T-helper 17 cell (primary cell): ENCODE results near the gene CRELD1. TPM values are rescaled to one million over a fixed set of nuclear protein-coding genes. Genes with fewer than 3 reads are reported as not detected.
"Not testable (repeated sequence)": the region's sequence is repeated elsewhere in the genome, so short reads cannot be mapped to it uniquely, and the experiment has no call there.

Experiments
- ATAC-seq: fragments of 150-1000 bp; cut with Tn5 transposase; 2 replicates; pipeline ENCODE4 v1.10.0; 2021; ENCODE audit warnings: mild to moderate bottlenecking, moderate library complexity
- DNase-seq, 3 donors: peaks; one replicate each; pipeline versions ENCODE4 v3.0.0 to v3.0.0-alpha.2; 2020 to 2021
- H3K9me3 ChIP-seq: one replicate; pipeline ENCODE4 v1.7.0; 2013; ENCODE audit warnings: low read length, mild to moderate bottlenecking; ENCODE audit not compliant: control insufficient read depth, poor library complexity, severe bottlenecking
- H3K27ac Mint-ChIP-seq: one replicate; pipeline ENCODE4 v1.8.0; 2022; ENCODE audit warnings: mild to moderate bottlenecking, moderate library complexity, mixed read lengths
- H3K27me3 Mint-ChIP-seq: one replicate; pipeline ENCODE4 v1.8.0; 2022; ENCODE audit warnings: mixed read lengths
- H3K36me3 Mint-ChIP-seq: one replicate; pipeline ENCODE4 v1.8.0; 2022; ENCODE audit warnings: low read depth, mixed read lengths
- H3K4me1 Mint-ChIP-seq: one replicate; pipeline ENCODE4 v1.8.0; 2022; ENCODE audit warnings: mild to moderate bottlenecking, mixed read lengths
- H3K4me3 Mint-ChIP-seq: one replicate; pipeline ENCODE4 v1.8.0; 2022; ENCODE audit warnings: mild to moderate bottlenecking, moderate library complexity, mixed read lengths
- total RNA-seq, 4 donors: library from RNA in 2 of 4; stranded (reverse) in 2 of 4; gene quantifications; one replicate each; pipeline ENCODE4 v1.2.3 and lab custom pipeline; 2022 to 2026

CRELD1 gene, protein sequence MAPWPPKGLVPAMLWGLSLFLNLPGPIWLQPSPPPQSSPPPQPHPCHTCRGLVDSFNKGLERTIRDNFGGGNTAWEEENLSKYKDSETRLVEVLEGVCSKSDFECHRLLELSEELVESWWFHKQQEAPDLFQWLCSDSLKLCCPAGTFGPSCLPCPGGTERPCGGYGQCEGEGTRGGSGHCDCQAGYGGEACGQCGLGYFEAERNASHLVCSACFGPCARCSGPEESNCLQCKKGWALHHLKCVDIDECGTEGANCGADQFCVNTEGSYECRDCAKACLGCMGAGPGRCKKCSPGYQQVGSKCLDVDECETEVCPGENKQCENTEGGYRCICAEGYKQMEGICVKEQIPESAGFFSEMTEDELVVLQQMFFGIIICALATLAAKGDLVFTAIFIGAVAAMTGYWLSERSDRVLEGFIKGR
- total RNA-seq = 10 to 100 TPM; 15.5 to 20.0 TPM
- 9.1 to 12.1 reads per million in 2 donors for total RNA-seq (lab: John Stamatoyannopoulos, UW)

DNA sequence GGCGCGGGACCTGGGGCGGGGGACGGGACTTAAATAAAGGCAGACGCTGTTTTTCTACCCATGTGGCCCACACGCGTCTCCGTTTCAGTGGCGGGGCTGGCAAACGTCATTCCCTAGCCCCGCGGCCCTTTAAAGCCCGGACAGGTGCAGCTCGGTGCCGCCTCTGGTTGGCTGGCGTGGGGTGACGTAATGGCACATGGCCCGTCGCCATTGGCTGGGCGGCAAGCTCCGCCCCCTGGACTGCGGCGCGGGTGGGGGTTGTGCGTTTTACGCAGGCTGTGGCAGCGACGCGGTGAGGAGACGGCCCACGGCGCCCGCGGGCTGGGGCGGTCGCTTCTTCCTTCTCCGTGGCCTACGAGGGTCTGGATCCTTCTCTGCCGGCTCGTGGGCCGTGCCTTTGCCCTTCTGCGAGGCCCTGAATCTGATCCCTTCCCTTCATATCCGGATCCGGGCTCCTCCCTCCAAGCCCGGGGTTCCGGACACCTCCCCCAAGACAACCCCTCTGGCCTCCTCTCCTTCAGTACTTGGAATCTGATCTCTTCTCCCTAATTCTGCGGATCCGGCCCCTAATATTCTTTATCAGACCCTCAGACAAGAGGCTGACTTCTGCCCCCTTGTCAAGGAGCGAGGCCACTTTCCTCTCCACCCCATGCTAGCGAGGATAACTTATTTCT, at the start of gene CRELD1:
TSS of gene CRELD1 (plus strand) at position 274 of the 674 bp plus-strand sequence. CDS start 605 bp downstream, outside the sequence.
- DNase-seq (peak; percentile 95 to 97 (median 96)), ATAC-seq (peak; percentile 85)
- Mint-ChIP-seq H3K27me3 (no peaks in the 10 kb centered on the region), H3K36me3 (peaks cover 4% of the 10 kb centered on the region), H3K4me1 (peaks cover 35% of the 10 kb centered on the region), H3K4me3 (peak within 1 kb of the TSS; percentile 97), H3K27ac (peak within 1 kb of the TSS; percentile 99)
- no peaks in the 10 kb centered on the region for H3K9me3 ChIP-seq

DNA sequence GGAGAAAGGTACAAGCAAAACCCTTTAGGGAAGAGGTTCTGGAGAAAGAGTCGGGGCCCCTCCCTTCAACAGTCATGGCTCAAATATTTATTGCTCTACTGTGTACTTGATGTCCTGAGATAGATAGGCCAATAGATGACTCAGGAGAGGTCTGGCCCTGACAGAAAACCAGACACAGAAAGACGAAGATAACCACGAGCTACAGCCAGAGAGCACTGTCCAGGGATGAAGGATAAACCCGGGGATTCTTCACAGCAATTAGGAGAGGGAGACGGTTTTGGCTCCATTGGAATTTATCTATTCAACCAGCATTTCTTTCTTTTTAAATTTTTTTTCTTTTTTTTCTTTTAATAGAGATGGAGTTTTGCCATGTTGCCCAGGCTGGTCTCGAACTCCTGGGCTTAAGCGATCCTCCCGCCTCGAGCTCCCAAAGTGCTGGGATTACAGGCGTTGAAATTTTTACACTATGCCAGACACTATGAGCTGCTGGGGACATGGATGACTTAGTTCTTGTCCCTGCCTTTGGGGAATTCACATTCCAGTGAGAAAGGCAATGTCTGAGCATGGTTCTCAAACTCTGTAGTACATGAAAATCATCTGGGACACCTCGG, 49.0 kb upstream of the CRELD1 start:
- Mint-ChIP-seq H3K36me3 (no peaks in the 10 kb centered on the region), H3K27me3 (peaks cover 3% of the 10 kb centered on the region), H3K27ac (no peak overlapping the region), H3K4me1 (no peaks in the 10 kb centered on the region), H3K4me3 (no peak overlapping the region)
- DNase-seq (no peak), ATAC-seq (no peak)
- no peaks in the 10 kb centered on the region for H3K9me3 ChIP-seq

DNA sequence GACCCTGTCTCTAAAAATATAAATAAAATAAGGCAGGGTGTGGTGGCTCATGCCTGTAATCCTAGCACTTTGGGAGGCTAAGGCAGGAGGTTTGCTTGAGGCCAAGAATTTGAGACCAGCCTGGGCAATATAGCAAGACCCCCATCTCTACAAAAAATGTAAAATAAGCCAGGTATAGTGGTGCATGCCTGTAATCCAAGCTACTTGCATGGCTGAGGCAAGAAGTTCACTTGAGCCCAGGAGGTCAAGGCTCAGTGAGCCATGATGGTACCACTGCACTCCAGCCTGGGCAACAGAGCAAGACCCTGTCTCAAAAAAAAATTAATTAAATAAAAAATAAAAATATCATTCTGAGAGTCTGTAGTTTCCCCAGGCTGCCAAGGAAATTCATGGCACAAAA, 47.3 kb upstream of the CRELD1 start:
- no peak for DNase-seq
- Mint-ChIP-seq H3K36me3 (peaks cover 2% of the 10 kb centered on the region), H3K27me3 (no peaks in the 10 kb centered on the region), H3K4me3 (no peak overlapping the region), H3K4me1 (peaks cover 3% of the 10 kb centered on the region), H3K27ac (no peak overlapping the region)
- ATAC-seq = no peak
- no peaks in the 10 kb centered on the region for H3K9me3 ChIP-seq

DNA sequence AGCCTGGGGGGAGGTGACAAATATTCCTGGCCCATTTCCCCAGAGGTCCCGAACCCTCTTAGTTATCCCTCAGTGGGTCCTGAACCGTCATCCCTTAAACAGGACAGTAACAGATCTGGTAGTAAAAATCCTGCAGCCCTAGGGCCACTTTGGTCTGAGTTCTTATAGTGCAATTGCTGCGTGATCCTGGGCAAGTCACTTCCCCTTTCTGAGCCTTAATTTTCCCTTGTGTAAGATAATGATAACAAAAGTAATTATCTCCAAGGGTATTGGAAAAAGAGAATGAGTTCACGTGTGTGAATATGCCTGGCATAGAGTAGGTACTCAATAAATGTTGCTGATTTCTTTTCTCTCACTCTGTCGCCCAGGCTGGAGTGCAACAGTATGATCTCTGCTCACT, 46.2 kb upstream of the CRELD1 start:
- ATAC-seq (no peak), DNase-seq (no peak)
- Mint-ChIP-seq H3K36me3 (peaks cover 2% of the 10 kb centered on the region), H3K27me3 (no peaks in the 10 kb centered on the region), H3K4me1 (peaks cover 8% of the 10 kb centered on the region), H3K27ac (no peak overlapping the region), H3K4me3 (no peak overlapping the region)
- no peaks in the 10 kb centered on the region for H3K9me3 ChIP-seq

DNA sequence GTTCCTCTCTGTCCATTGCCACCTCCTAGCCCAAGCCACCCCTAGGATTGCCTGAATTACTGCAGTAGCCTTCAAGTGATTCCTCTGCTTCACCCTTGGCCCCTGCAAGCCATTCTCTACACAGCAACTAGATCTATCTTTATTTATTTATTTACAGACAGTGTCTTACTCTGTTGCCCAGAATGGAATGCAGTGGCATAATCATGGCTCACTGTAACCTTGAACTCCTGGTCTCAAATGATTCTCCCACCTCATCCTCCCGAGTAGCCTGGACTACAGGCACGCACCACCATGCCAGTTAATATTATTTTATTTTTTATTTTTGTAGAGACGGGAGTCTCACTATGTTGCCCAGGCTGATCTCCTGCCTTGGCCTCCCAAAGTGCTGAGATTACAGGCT, 45.1 kb upstream of the CRELD1 start:
- no peaks in the 10 kb centered on the region for H3K27me3 Mint-ChIP-seq
- H3K36me3 Mint-ChIP-seq = peaks cover 8% of the 10 kb centered on the region
- H3K4me1 Mint-ChIP-seq = peaks cover 15% of the 10 kb centered on the region
- H3K4me3 Mint-ChIP-seq = no peak overlapping the region
- peak overlapping the region; percentile 81 for H3K27ac Mint-ChIP-seq
- ATAC-seq (no peak), DNase-seq (no peak)
- H3K9me3 ChIP-seq = no peaks in the 10 kb centered on the region

DNA sequence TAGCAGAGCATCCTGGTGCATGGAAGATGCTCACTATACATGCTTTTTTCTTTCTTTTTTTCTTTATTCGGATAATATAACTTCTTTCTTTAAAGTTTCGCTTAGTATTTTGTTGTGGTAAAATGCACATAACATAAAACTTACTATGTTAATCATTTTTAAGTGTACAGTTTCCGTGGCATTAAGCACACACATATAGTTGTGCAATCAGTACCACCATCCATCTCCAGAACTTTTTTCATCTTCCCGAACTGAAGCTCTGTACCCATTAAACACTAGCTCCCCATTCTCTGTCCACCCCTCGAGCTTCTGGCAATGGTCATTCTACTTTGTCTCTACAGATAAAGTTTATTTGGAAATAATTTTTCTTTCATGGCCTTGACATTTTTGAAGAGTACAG, 44.2 kb upstream of the CRELD1 start:
- Mint-ChIP-seq H3K27me3 (no peaks in the 10 kb centered on the region), H3K4me3 (no peak overlapping the region), H3K36me3 (peaks cover 8% of the 10 kb centered on the region), H3K27ac (peak overlapping the region; percentile 97), H3K4me1 (peaks cover 19% of the 10 kb centered on the region)
- H3K9me3 ChIP-seq = no peaks in the 10 kb centered on the region
- no peak for DNase-seq
- ATAC-seq = no peak

DNA sequence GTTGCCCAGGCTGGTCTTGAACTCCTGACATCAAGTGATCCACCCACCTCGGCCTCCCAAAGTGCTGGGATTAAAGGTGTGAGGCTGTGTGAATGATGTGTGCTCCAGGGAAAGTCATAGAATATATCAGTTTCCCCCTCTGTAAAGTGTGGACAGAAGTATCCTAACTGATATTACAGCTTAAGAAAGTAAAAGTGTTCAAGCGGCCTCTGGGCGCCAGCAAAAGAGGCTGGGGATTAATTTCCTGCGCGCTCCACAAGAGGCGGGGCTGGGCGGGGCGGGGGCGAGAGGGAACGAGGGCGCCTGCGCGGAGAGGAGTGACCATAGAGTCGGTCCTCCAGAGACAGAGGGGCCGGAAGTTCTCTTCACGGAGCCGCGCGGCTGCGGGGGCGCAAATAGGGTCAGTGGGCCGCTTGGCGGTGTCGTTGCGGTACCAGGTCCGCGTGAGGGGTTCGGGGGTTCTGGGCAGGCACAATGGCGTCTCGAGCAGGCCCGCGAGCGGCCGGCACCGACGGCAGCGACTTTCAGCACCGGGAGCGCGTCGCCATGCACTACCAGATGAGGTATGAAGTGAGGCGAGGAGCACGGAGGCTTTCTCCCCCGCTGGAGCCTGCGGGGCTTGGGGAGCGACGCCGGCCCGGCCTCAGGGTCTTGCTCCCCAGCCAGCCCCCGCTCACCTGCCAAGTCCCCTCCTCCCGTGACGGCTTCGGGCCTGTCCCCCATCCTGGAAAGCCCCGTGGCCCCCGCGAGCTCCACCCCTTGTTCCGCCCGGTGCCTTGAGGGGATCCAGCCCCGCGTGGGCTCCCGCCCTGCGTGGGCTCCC, 43.2 kb upstream of the CRELD1 start, which contains the start of gene JAGN1:
TSS of gene JAGN1 (plus strand) at position 362 of the 823 bp plus-strand sequence. CDS start at position 475, 113 bp downstream.
- H3K9me3 ChIP-seq = no peaks in the 10 kb centered on the region
- Mint-ChIP-seq H3K27ac (peak within 1 kb of the TSS; percentile 97), H3K27me3 (no peaks in the 10 kb centered on the region), H3K36me3 (peaks cover 8% of the 10 kb centered on the region), H3K4me1 (peaks cover 26% of the 10 kb centered on the region), H3K4me3 (peak within 1 kb of the TSS; percentile 98)
- ATAC-seq = peak; percentile 95
- DNase-seq = peak; percentile 84 to 87 (median 86)

DNA sequence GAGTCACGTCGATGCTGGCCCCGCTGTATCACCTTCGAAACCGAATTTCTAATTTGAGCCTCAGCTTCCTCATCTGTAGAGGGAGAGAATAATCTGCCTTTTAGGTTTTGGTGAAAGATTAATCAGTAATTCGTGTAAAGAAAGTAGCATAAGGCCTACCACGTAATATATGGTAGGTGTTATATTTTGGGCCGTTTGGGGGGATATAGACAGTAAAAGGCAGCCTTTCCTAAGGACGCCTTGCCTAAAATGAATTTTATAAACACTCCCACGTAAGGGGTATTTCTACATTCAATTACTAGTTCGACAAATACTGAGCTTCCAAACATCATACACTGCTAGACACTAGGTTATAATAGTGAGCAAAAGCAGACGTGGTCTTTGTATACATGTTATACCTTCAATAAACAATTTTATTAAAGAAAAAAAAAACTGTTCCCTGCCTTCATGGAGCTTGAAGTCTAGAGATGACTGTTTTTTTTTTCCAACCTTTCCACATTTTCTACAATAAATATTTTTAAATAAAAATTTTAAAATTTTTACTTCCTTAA, 42.5 kb upstream of the CRELD1 start:
- H3K9me3 ChIP-seq = no peaks in the 10 kb centered on the region
- Mint-ChIP-seq H3K36me3 (peaks cover 8% of the 10 kb centered on the region), H3K4me1 (peaks cover 28% of the 10 kb centered on the region), H3K27ac (peak overlapping the region; percentile 97), H3K27me3 (no peaks in the 10 kb centered on the region), H3K4me3 (peak overlapping the region; percentile 98)
- DNase-seq = no peak
- peak; percentile 1 for ATAC-seq

DNA sequence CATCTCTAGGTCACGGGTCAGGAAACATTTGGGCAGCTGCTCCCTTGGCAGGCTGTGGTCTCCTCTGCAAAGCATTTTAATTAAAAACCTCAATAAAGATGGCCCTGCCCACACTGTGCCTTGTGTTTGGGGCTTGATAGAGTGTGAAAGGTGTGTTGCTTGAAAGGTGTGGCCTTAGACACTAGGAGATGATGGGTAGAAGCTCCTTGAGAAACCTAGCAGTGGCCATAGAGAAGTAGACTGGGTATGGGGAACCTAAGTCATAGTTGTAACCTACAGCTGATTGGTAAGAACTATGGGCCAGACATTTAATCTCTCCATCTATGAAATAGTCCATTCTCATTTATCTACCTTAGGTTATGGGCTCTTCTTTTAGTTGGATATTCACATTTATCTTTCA, 39.9 kb upstream of the CRELD1 start:
- peaks cover 37% of the 10 kb centered on the region for H3K4me1 Mint-ChIP-seq
- H3K27me3 Mint-ChIP-seq = no peaks in the 10 kb centered on the region
- H3K27ac Mint-ChIP-seq = peak overlapping the region; percentile 57
- no peaks in the 10 kb centered on the region for H3K9me3 ChIP-seq
- peaks cover 8% of the 10 kb centered on the region for H3K36me3 Mint-ChIP-seq
- H3K4me3 Mint-ChIP-seq = no peak overlapping the region
- ATAC-seq (no peak), DNase-seq (no peak)

DNA sequence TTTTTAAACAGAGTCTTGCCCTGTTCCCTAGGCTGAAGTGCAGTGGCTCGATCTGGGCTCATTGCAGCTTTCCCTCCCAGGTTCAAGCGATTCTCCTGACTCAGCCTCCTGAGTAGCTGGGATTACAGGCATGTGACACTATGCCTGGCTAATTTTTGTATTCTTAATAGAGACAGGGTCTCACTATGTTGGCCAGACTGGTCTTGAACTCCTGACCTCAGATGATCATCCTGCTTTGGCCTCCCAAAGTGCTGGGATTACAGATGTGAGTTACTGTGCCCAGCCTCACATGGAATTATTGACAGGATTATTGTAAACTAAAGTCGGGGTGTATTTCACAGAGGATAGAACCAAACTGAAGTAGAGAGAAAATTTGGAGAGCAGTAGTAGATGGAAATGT, 37.9 kb upstream of the CRELD1 start:
- H3K4me3 Mint-ChIP-seq, DNase-seq, ATAC-seq, H3K27ac Mint-ChIP-seq, H3K9me3 ChIP-seq, H3K36me3 Mint-ChIP-seq, H3K27me3 Mint-ChIP-seq: not testable (repeated sequence)
- H3K4me1 Mint-ChIP-seq = peaks cover 39% of the 10 kb centered on the region

DNA sequence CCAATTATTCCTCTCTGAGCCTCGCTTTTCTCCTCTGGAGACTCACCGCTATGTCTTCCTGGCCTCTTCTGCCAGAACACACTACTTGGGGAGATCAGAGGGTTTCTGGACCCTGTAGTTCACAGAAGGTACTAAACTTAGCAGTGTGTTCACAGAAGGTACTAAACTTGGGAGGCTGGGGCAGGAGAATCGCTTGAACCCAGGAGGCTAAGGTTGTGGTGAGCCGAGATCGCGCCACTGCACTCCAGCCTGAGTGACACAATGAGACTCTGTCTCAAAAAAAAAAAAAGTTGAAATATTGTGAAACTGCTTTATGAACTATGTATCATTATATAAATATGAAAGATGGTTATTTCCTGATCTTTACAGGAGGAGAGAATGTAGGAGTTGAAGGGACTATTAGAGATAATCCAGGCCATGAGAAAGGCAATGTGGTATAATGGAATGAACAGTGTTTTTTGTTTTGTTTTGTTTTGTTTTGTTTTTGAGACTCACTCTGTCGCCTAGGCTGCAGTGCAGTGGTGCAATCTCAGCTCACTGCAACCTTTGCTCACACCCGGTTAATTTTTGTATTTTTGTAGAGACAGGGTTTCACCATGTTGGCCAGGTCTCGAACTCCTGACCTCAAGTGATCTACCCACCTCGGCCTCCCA, 36.8 kb upstream of the CRELD1 start:
- H3K4me3 Mint-ChIP-seq, H3K9me3 ChIP-seq, H3K36me3 Mint-ChIP-seq, ATAC-seq, DNase-seq, H3K27me3 Mint-ChIP-seq: not testable (repeated sequence)
- Mint-ChIP-seq H3K27ac (peak overlapping the region; percentile 14), H3K4me1 (peaks cover 44% of the 10 kb centered on the region)
